ENCODE data around the gene FHOD3.

The FHOD3 gene

GRCh38 chr18:36628435-36629137, 331.1 kb downstream of the FHOD3 start:
- no peak for FAIRE-seq
- no peak for DNase-seq (ENCODE audit: insufficient read length, low spot score)
- TF ChIP-seq TAF1 (IDR thresholded peaks at IDR 0.05; ENCODE audit: low read depth, low read length) (no peak), POU2F2 (IDR thresholded peaks at IDR 0.05; ENCODE audit: low read depth, low read length) (no peak), PAX5 (IDR thresholded peaks at IDR 0.05; ENCODE audit: insufficient read depth, low read length, severe bottlenecking) (no peak), POLR2AphosphoS5 (IDR thresholded peaks at IDR 0.05; ENCODE audit: low read depth, low read length) (no peak), SPI1 (IDR thresholded peaks at IDR 0.05; ENCODE audit: low read depth, low read length) (no peak), POLR2A (IDR thresholded peaks at IDR 0.05; ENCODE audit: low read depth, low read length) (no peak)

DNA sequence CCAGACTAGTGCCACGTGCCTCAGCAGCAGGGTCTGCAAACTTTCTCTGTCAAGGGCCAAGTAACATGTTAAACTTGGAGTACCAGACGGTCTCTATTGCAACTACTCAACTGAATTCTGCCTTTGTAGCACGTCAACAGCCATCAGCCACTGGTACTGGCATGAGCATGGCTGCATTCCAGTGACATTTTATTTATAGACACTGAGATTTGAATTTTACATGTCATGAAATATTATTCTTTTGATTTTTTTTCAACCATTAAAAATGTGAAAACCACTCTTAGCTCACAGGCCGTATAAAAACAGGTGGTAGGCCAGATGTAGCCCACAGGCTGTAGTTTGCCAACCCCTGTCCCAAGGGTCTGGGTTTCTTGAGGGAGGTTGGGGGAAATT, 331.6 kb downstream of the FHOD3 start:
- no peak for DNase-seq (ENCODE audit: insufficient read length, low spot score)
- FAIRE-seq, result no peak
- TF ChIP-seq POU2F2 (IDR thresholded peaks at IDR 0.05; ENCODE audit: low read depth, low read length) (no peak), PAX5 (IDR thresholded peaks at IDR 0.05; ENCODE audit: insufficient read depth, low read length, severe bottlenecking) (no peak), TAF1 (IDR thresholded peaks at IDR 0.05; ENCODE audit: low read depth, low read length) (no peak), SPI1 (IDR thresholded peaks at IDR 0.05; ENCODE audit: low read depth, low read length) (no peak)

GRCh38 chr18:36629836-36630235, 332.3 kb downstream of the FHOD3 start:
- no peak for DNase-seq (ENCODE audit: insufficient read length, low spot score)
- TF ChIP-seq POLR2AphosphoS5 (IDR thresholded peaks at IDR 0.05; ENCODE audit: low read depth, low read length) (no peak), TAF1 (IDR thresholded peaks at IDR 0.05; ENCODE audit: low read depth, low read length) (no peak), POLR2A (IDR thresholded peaks at IDR 0.05; ENCODE audit: low read depth, low read length) (no peak), SPI1 (IDR thresholded peaks at IDR 0.05; ENCODE audit: low read depth, low read length) (no peak), PAX5 (IDR thresholded peaks at IDR 0.05; ENCODE audit: insufficient read depth, low read length, severe bottlenecking) (no peak), POU2F2 (IDR thresholded peaks at IDR 0.05; ENCODE audit: low read depth, low read length) (no peak)
- no peak for FAIRE-seq

GRCh38 chr18:36630917-36631316, 333.4 kb downstream of the FHOD3 start:
- no peak for DNase-seq (ENCODE audit: insufficient read length, low spot score)
- no peak for TF ChIP-seq POLR2AphosphoS5 (IDR thresholded peaks at IDR 0.05; ENCODE audit: low read depth, low read length)
- no peak for TF ChIP-seq POU2F2 (IDR thresholded peaks at IDR 0.05; ENCODE audit: low read depth, low read length)
- no peak for TF ChIP-seq SPI1 (IDR thresholded peaks at IDR 0.05; ENCODE audit: low read depth, low read length)
- no peak for TF ChIP-seq TAF1 (IDR thresholded peaks at IDR 0.05; ENCODE audit: low read depth, low read length)
- no peak for TF ChIP-seq PAX5 (IDR thresholded peaks at IDR 0.05; ENCODE audit: insufficient read depth, low read length, severe bottlenecking)
- FAIRE-seq, result no peak

DNA sequence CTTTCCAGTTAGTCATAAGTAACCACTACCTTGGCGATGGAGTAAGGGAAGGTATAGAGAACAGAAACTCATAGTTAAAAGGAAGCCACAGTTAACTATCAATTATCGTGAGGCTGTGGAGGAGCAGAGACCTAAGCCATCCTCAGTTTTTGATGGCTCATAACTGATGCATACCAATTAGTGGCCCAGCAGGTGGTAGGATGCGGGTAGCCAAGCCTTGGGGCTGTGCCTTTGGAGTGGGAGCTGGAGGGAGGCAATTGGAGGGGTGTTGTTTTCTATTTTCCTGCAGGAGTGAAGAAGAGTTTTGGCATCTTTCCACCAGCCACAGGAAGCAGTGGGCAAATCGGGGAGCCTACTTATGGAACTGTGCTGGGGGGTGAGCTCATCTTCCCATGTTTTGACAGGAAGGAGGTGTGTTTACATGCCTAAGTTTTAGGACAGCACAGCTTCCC, 336.5 kb downstream of the FHOD3 start:
- no peak for TF ChIP-seq PAX5 (IDR thresholded peaks at IDR 0.05; ENCODE audit: insufficient read depth, low read length, severe bottlenecking)
- 0 out of 2 replicates have a peak, but pooled peaks have one; percentile 26 for TF ChIP-seq POU2F2 (IDR thresholded peaks at IDR 0.05; ENCODE audit: low read depth, low read length)
- peak; percentile 64 for TF ChIP-seq SPI1 (IDR thresholded peaks at IDR 0.05; ENCODE audit: low read depth, low read length)
- no peak for TF ChIP-seq POLR2AphosphoS5 (IDR thresholded peaks at IDR 0.05; ENCODE audit: low read depth, low read length)
- FAIRE-seq (peak; percentile 72), DNase-seq (ENCODE audit: insufficient read length, low spot score) (no peak)

GRCh38 chr18:36634573-36635216, 337.2 kb downstream of the FHOD3 start:
- no peak for TF ChIP-seq PAX5 (IDR thresholded peaks at IDR 0.05; ENCODE audit: insufficient read depth, low read length, severe bottlenecking)
- TF ChIP-seq POLR2A (IDR thresholded peaks at IDR 0.05; ENCODE audit: low read depth, low read length), result no peak
- no peak for TF ChIP-seq TAF1 (IDR thresholded peaks at IDR 0.05; ENCODE audit: low read depth, low read length)
- no peak for TF ChIP-seq POU2F2 (IDR thresholded peaks at IDR 0.05; ENCODE audit: low read depth, low read length)
- no peak for TF ChIP-seq SPI1 (IDR thresholded peaks at IDR 0.05; ENCODE audit: low read depth, low read length)
- TF ChIP-seq POLR2AphosphoS5 (IDR thresholded peaks at IDR 0.05; ENCODE audit: low read depth, low read length), result no peak
- peak; percentile 73 for FAIRE-seq
- DNase-seq (ENCODE audit: insufficient read length, low spot score), result no peak

GRCh38 chr18:36635414-36636096, 338.0 kb downstream of the FHOD3 start:
- DNase-seq (ENCODE audit: insufficient read length, low spot score), result no peak
- peak; percentile 75 for FAIRE-seq

GRCh38 chr18:36636237-36636817, 338.8 kb downstream of the FHOD3 start:
- DNase-seq (ENCODE audit: insufficient read length, low spot score) (no peak), FAIRE-seq (no peak)
- TF ChIP-seq POLR2A (IDR thresholded peaks at IDR 0.05; ENCODE audit: low read depth, low read length), result no peak
- peak; percentile 96 for TF ChIP-seq SPI1 (IDR thresholded peaks at IDR 0.05; ENCODE audit: low read depth, low read length)

More at GRCh38 chr18:36635414-36636096, 338.0 kb downstream of the FHOD3 start:
- no peak for TF ChIP-seq POU2F2 (IDR thresholded peaks at IDR 0.05; ENCODE audit: low read depth, low read length)
- TF ChIP-seq PAX5 (IDR thresholded peaks at IDR 0.05; ENCODE audit: insufficient read depth, low read length, severe bottlenecking), result no peak
- TF ChIP-seq POLR2A (IDR thresholded peaks at IDR 0.05; ENCODE audit: low read depth, low read length), result no peak
- no peak for TF ChIP-seq TAF1 (IDR thresholded peaks at IDR 0.05; ENCODE audit: low read depth, low read length)
- TF ChIP-seq POLR2AphosphoS5 (IDR thresholded peaks at IDR 0.05; ENCODE audit: low read depth, low read length), result no peak
- TF ChIP-seq SPI1 (IDR thresholded peaks at IDR 0.05; ENCODE audit: low read depth, low read length), result no peak

GRCh38 chr18:36638224-36638623, 340.7 kb downstream of the FHOD3 start:
- DNase-seq (ENCODE audit: insufficient read length, low spot score) (peak; percentile 44), FAIRE-seq (peak; percentile 94)
- TF ChIP-seq TAF1 (IDR thresholded peaks at IDR 0.05; ENCODE audit: low read depth, low read length), result no peak
- no peak for TF ChIP-seq POU2F2 (IDR thresholded peaks at IDR 0.05; ENCODE audit: low read depth, low read length)
- peak; percentile 21 for TF ChIP-seq PAX5 (IDR thresholded peaks at IDR 0.05; ENCODE audit: insufficient read depth, low read length, severe bottlenecking)

Data from GM12891 (cell line).